CD4-positive, alpha-beta T cell treated with Interleukin-2 at 100 ng/mL for 4 hours (primary cell): ENCODE measurements around the gene CCDC107.

ENCODE experiments used
- DNase-seq: peaks from one replicate; pipeline ENCODE4 v3.0.0-alpha.2; 2020; ENCODE audit warnings: low spot score

CCDC107 gene

DNA sequence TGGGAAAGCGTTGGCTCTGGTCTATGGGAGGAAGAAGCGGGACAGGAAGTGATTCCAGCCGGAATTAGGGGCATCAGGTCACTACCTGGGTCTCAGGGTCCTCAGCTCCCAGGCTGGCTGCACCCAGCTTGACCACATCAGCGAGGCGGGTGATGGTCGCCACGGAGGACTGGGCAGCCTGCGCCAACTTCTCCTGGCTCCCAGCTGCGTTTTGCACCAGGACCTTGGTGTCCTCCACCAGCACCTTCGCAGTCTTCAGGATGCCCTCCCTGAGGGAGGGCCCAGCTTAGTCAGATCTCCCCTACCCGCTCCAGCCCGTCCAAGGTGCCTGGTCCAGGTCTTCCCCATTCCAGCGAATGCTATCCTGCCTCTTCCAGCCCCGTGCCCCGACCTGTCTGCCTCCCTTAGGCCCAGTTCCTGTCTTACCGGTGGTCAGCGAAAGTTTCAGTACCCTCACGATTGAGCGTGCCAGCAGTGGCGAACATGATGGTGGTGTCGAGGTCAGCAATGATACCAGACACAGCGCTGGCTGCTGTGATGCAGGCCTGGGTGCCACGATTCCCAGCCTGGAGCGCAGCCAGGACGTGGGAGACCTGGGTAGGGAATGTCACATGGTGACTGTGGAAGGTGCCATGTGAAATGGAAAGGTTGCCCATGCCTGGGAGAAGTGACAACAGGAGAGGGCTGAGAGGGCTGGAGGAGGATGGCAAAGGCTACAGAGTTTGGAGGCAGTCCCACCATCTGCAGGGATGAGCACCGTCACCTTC lies 46.0 kb downstream of the CCDC107 start:
- DNase-seq = no peak

- no peak for DNase-seq
These were observed 47.3 kb downstream of the CCDC107 start for GRCh38 chr9:35705372-35705771.

DNA sequence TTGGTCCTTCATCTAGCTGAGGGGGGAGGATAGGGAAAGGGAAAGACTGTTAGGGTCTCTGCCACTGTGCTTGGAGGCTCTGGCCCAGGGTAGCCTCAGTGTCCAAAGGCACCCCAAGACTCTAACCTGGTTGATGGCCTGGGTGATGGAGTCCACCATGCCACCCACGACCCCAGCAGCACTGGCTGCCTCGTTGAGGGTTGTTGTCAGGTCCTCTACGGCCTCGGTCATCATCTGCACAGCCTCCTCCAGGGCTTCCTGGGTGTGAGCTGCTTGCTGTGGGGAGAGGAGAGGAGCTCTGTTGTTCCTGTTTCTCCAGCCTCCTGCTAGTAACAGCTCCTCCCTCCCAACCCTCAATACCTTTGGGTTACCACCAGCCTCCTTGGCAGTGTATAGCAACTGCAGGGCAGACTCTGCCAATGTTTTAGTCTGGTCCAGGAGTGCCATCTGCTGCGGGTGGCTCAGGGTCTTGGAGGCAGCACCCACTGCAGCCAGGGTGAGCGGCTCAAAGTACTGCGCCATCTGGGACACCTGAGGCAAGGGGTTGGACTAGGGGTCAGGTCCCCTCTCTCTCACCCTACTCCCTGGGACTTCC lies 47.8 kb downstream of the CCDC107 start:
- no peak for DNase-seq

GRCh38 chr9:35706951-35707350 lies 48.9 kb downstream of the CCDC107 start:
- no peak for DNase-seq

- no peak for DNase-seq
These were observed 50.1 kb downstream of the CCDC107 start for GRCh38 chr9:35708146-35708545.

GRCh38 chr9:35710818-35711500 lies 52.9 kb downstream of the CCDC107 start:
- DNase-seq = no peak
